HTR-8/SVneo (cell line): ENCODE data around the gene RNLS.

Source experiments
- DNase-seq: peaks from one replicate; pipeline ENCODE4 v3.0.0; 2011; ENCODE audit warnings: low spot score, mixed read lengths; ENCODE audit not compliant: insufficient read length
- FAIRE-seq: peaks from 2 replicates; lab custom pipeline; 2011; peaks lifted over from hg19 to GRCh38; lab: Jason Lieb, UNC

Gene RNLS

GRCh38 chr10:88243836-88244730 lies 339.0 kb downstream of the RNLS start:
- no peak for FAIRE-seq
- DNase-seq = no peak

- DNase-seq (no peak), FAIRE-seq (no peak)
Observed at GRCh38 chr10:88243202-88243744, 339.8 kb downstream of the RNLS start.

- no peak for DNase-seq
Observed at GRCh38 chr10:88241501-88241900, 341.6 kb downstream of the RNLS start.

GRCh38 chr10:88239212-88239611 lies 343.9 kb downstream of the RNLS start:
- DNase-seq (no peak), FAIRE-seq (no peak)

More at GRCh38 chr10:88241501-88241900, 341.6 kb downstream of the RNLS start:
- FAIRE-seq = no peak

DNA sequence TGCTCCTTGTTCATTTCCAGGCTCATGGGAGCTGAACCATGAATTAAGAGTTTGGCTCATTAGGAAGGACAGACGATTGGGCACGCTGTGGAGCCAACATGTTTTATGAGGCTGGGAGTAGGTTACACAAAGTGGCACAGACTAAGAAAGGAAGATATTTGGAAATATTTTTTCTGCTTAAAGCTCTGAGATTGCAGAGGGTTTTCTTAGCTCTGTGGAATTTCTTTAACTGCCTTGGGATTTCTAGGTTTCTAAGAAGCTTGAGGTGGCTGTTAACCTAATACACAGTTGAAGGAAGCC lies 344.6 kb downstream of the RNLS start:
- DNase-seq (no peak), FAIRE-seq (no peak)

- FAIRE-seq (no peak), DNase-seq (no peak)
Observed at GRCh38 chr10:88237896-88238614, 345.1 kb downstream of the RNLS start.

GRCh38 chr10:88236121-88236743 lies 346.9 kb downstream of the RNLS start:
- no peak for DNase-seq
- FAIRE-seq = no peak

GRCh38 chr10:88234297-88234696 lies 348.8 kb downstream of the RNLS start:
- DNase-seq (no peak), FAIRE-seq (no peak)

- no peak for FAIRE-seq
- DNase-seq = no peak
Observed at GRCh38 chr10:88233870-88234269, 349.2 kb downstream of the RNLS start.

DNA sequence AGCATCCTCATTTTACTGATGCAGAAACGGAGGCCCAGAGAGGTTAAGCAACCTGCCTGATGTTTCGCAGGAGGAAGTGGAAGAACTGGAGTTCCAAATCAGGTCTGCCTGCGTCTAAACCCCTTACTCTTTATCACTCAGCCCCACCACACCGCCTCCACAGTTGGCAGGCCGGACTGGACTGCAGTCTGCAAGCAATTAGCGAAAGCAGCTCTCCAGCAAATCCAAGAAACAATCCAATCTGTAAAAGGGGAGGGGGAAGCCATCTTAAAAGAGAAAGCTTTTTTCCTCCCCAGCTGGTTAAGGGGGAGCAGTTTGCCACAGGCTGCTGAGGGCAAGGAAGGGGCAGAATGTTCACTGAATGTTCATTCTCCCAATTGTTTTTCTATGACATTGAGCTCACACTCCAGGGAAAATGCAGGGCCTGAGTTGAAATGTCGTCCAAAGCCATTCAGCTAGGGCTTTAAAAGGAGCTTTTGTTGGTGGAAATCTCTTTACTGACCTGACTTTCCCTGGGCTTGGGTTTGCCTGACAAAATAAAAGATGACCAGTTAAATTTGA lies 350.1 kb downstream of the RNLS start:
- DNase-seq (no peak), FAIRE-seq (peak; percentile 4)

GRCh38 chr10:88232029-88232895 lies 350.9 kb downstream of the RNLS start:
- DNase-seq (no peak), FAIRE-seq (peak; percentile 38)

DNA sequence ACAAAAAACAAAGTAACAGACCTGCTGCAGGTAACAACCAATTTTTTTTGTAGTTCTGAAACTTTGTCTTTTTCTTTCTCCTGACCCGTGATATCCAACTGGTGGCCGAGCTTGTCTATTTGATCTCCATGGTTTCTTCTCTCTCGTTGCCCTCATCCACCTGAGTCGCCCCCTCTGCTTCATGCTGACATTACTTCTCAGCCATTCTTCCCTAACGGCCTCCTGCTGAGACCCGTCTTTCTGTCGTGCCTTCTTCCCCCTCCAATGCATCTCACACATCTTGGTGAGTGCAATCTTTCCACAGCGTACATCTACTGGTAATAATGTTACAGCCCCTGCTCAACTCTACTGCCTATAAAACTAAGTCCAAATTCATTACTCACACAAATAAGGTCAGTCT lies 352.9 kb downstream of the RNLS start:
- no peak for FAIRE-seq
- no peak for DNase-seq

GRCh38 chr10:88228130-88228529 lies 355.0 kb downstream of the RNLS start:
- no peak for FAIRE-seq

DNA sequence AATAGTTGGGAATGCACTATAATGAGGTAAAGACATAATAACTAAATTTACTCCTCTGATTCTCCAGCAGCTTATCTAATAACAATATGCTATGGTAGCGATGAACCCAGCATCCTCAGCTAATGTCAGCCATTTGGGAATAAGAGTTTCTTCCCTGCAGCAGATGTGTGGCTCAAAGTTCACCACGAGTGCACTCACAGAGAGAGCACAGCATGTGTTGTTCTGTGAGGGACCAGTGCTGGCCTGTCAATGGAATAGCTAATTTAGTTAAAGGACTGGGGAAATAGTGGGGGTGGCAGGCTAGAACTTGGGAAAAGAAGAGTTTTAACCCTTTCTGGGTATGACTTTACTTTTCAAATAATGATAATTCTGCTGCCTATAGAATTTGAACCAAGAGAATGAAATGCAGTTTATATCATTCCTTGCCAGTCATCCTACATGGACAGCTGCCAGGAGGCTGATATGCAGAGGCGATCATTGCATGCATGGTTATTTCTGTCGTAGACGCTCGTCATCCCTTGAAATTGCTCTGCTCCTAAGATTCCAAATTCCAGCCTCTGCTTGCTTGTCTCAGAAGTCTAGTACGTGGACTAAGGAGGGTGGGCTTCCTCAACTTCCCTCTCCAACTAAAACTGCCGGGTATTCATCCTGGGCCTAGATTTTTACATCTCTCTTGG lies 355.6 kb downstream of the RNLS start:
- FAIRE-seq = no peak
- DNase-seq = no peak

More at GRCh38 chr10:88228130-88228529, 355.0 kb downstream of the RNLS start:
- no peak for DNase-seq

DNA sequence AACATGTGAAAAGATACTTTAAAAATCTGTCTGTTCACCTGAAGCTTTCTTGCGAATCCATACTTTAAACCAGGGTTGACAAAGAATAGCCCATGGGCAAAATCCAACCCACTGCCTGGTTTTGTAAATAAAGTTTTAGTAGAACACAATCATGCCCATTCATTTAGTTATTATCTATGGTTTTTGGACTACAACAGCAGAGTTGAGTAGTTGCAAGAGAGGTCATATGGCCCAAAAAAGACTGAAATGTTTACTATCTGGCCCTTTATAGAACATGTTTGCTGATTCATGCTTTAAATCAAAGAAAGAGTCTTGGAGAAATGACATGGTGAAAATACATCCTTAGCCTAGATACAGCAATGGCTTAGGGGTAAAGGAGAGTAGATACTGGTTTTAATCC lies 356.2 kb downstream of the RNLS start:
- FAIRE-seq = no peak

DNA sequence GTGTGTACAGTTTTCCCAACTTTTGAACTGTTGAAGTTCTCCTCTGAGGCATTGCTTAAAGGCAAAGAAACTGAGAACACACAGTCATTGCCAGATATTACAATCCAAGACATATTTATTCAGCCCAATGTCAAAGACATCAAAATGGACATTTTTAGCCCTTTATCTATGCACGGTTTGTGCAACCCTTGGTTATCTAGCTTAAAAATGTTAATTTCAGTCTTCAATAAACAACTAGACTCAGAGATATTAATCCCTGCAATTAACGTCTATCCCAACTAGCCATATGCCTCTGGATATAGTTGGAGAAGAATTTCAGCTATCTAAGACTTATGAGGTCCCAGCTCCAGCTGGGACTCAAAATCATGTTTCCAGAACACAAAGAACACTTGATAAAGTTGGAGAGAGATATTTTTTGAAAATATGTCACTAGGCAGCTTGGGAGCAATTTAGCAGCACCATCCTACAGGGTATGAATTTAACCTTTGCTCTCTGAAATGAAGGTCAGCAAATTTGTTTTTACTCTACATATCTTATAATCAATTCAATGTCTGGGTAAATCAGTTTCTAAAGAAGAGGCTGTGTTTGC lies 357.0 kb downstream of the RNLS start:
- DNase-seq (no peak), FAIRE-seq (no peak)

More for the DNA sequence above, 356.2 kb downstream of the RNLS start:
- DNase-seq = no peak
